HAP-1 (cell line): Measurements from ENCODE around the gene RAB9B.

Experiments
- DNase-seq, 2 experiments: peaks; one replicate each; pipeline ENCODE4 v3.0.0-alpha.2; 2016 to 2020; ENCODE audit warnings: low spot score in 2 of 2
- H3K27me3 ChIP-seq: fragments of 250-450 bp; sonication (Bioruptor Pico); 2 replicates; pipeline ENCODE4 v1.5.1; 2020; ENCODE audit warnings: low read depth, mild to moderate bottlenecking, moderate library complexity
- H3K36me3 ChIP-seq: fragments of 250-450 bp; sonication (Bioruptor Pico); replicated peaks from 2 replicates; pipeline ENCODE4 v1.5.1; 2020; ENCODE audit warnings: mild to moderate bottlenecking
- H3K4me1 ChIP-seq: fragments of 250-450 bp; sonication (Bioruptor Pico); 2 replicates; pipeline ENCODE4 v1.5.1; 2020; ENCODE audit warnings: mild to moderate bottlenecking
- H3K4me3 ChIP-seq: fragments of 250-450 bp; sonication (Bioruptor Pico); 2 replicates; pipeline ENCODE4 v1.5.1; 2020; ENCODE audit warnings: mild to moderate bottlenecking, moderate library complexity
- H3K9me3 ChIP-seq: fragments of 250-450 bp; sonication (Bioruptor Pico); 2 replicates; pipeline ENCODE4 v1.5.1; 2020; ENCODE audit warnings: mild to moderate bottlenecking, moderate library complexity
- in situ Hi-C: fragments of 300-500 bp; cut with MboI; formaldehyde crosslinking; loops from 3 replicates; pipeline ENCODE4 v1.14.3; 2020; ENCODE audit warnings: low sequenced_read_pairs, inconsistent platforms, mixed read lengths

The RAB9B gene, protein sequence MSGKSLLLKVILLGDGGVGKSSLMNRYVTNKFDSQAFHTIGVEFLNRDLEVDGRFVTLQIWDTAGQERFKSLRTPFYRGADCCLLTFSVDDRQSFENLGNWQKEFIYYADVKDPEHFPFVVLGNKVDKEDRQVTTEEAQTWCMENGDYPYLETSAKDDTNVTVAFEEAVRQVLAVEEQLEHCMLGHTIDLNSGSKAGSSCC

GRCh38 chrX:103831803-103832544 lies at the start of gene RAB9B:
Gene RAB9B (minus strand): TSS chrX:103832257. CDS start chrX:103825784, 6,473 bp downstream.
- peak; percentile 43 to 82 for DNase-seq
- Histone ChIP-seq H3K27me3 (peaks cover 12% of the 10 kb centered on the region), H3K9me3 (no peaks in the 10 kb centered on the region), H3K4me1 (no peaks in the 10 kb centered on the region; the same call in 1 of the 2 replicates), H3K4me3 (peak within 1 kb of the TSS; percentile 38), H3K36me3 (no peaks in the 10 kb centered on the region)
- in situ Hi-C loops: loop anchor here (25.0 kb wide), 1 partner anchor 105 kb away; no protein-coding TSS in a partner anchor

DNA sequence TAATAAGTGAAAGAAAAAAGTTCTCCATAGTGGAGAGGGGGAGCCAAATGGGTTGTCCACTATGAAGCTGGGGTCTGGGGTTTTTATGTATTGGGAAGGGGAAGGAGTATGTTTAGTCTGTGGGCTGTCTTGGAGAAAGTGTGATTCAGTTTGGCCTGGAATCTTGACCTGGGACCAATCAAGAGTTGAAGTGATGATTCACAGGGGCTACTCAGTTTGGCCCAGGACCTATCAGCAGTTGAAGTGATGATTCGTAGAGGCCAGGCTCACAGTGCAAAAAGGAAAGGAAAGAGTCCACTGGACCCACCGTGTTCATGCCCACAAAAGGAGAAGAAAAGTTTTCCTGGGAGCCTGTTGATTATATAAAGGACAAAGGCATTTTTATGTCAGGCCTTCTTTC lies 47.3 kb upstream of the RAB9B start:
- DNase-seq: no peak
- in situ Hi-C loops: no loop called here

GRCh38 chrX:103878466-103879122 lies 46.5 kb upstream of the RAB9B start:
- Histone ChIP-seq H3K36me3 (no peaks in the 10 kb centered on the region), H3K27me3 (no peaks in the 10 kb centered on the region), H3K4me3 (no peak overlapping the region), H3K9me3 (no peaks in the 10 kb centered on the region), H3K4me1 (no peaks in the 10 kb centered on the region)
- DNase-seq: peak in 1 of 2 experiments; percentile 8
- in situ Hi-C loops: no loop called here

More for the DNA sequence above, 47.3 kb upstream of the RAB9B start:
- Histone ChIP-seq H3K4me1 (no peaks in the 10 kb centered on the region), H3K9me3 (no peaks in the 10 kb centered on the region), H3K36me3 (no peaks in the 10 kb centered on the region), H3K27me3 (no peaks in the 10 kb centered on the region), H3K4me3 (no peak overlapping the region)

GRCh38 chrX:103877571-103877970 lies 45.5 kb upstream of the RAB9B start:
- no peaks in the 10 kb centered on the region for H3K9me3 ChIP-seq
- in situ Hi-C loops: no loop called here
- no peaks in the 10 kb centered on the region for H3K4me1 ChIP-seq
- DNase-seq: no peak
- no peak overlapping the region for H3K4me3 ChIP-seq
- H3K27me3 ChIP-seq: no peaks in the 10 kb centered on the region
- no peaks in the 10 kb centered on the region for H3K36me3 ChIP-seq

DNA sequence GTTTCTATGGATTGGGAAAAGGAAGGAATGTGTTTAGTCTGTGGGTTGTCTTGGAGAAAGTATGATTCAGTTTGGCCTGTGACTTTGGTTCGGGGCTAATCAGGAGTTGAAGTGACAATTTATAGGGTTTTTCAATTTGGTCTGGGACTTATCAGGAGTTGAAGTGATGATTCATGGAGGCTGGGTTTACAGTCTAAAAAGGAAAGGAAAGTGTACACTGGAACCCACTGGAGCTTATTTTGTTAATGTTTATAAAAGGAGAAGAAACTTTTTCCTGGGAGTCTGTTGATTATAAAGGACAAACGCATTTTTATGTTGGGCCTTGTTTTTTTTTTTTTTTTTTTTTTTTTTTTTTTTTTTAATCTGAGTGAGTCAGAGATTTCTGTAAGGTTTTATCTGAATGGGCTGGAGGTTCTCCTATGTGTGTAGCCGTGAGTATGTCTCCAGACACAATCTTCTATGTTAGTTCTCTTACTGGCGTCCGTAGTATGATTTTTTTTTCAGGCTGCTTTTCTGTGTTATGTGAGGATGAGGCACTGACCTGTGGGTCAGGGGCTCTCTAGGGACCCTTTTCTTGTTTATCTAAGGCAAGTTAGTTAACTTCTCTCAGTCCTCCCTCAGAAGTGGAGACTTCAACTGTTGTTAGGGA lies 33.0 kb upstream of the RAB9B start:
- H3K4me3 ChIP-seq: no peak overlapping the region
- H3K4me1 ChIP-seq: no peaks in the 10 kb centered on the region
- H3K9me3 ChIP-seq: no peaks in the 10 kb centered on the region
- no peaks in the 10 kb centered on the region for H3K27me3 ChIP-seq
- in situ Hi-C loops: no loop called here
- no peak for DNase-seq
- H3K36me3 ChIP-seq: no peaks in the 10 kb centered on the region

DNA sequence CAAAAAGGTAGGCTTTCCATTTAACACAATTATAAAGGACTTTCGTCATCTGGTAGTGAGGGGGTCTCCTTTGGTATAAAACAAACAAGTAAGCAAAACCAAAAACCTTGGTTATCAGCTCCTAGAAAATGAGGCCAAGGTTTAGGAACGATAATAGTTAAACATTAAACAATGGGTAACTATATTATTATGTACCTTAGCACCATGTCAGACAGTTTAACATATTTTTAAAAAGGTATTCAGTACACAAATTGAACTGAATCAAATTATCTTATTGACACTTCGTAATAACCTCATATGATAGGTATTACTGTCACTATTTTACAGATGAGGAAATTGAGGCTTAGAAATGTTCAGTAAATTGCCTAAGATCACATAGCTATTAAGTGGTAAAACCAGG lies 32.1 kb upstream of the RAB9B start:
- in situ Hi-C loops: no loop called here

GRCh38 chrX:103861200-103861599 lies 29.1 kb upstream of the RAB9B start:
- no peaks in the 10 kb centered on the region for H3K9me3 ChIP-seq
- no peaks in the 10 kb centered on the region for H3K4me1 ChIP-seq
- in situ Hi-C loops: no loop called here
- H3K4me3 ChIP-seq: no peak overlapping the region
- H3K27me3 ChIP-seq: peaks cover under 1% of the 10 kb centered on the region; the same call in 1 of the 2 replicates
- DNase-seq: no peak
- H3K36me3 ChIP-seq: no peaks in the 10 kb centered on the region

More for the DNA sequence above, 32.1 kb upstream of the RAB9B start:
- no peak overlapping the region for H3K4me3 ChIP-seq
- no peaks in the 10 kb centered on the region for H3K36me3 ChIP-seq
- no peaks in the 10 kb centered on the region for H3K9me3 ChIP-seq
- H3K4me1 ChIP-seq: no peaks in the 10 kb centered on the region
- DNase-seq: no peak
- H3K27me3 ChIP-seq: no peaks in the 10 kb centered on the region

DNA sequence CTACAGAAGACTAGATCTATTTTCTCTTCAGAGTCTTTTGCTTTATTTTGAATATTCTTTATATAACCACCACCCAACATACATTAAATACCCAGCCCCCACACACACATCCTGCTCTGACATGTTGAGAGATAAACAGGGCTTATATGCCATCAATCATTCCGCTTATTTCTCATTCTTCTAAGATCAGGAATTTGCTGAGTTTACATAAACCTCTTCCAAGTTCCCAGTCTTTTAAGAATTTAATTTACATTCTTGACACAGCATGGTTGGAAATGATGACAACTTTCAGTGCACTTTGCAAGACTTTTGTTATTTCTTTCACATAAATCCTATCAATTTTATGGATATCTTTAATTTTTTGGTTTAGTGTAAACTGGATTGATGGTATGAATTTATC lies 17.5 kb upstream of the RAB9B start:
- H3K4me3 ChIP-seq: no peak overlapping the region
- no peaks in the 10 kb centered on the region for H3K4me1 ChIP-seq
- H3K9me3 ChIP-seq: no peaks in the 10 kb centered on the region
- no peaks in the 10 kb centered on the region for H3K36me3 ChIP-seq
- in situ Hi-C loops: loop anchor here (10.0 to 25.0 kb wide), 2 partner anchors 88 to 285 kb away; no protein-coding TSS in a partner anchor
- no peak for DNase-seq
- H3K27me3 ChIP-seq: peaks cover 5% of the 10 kb centered on the region

DNA sequence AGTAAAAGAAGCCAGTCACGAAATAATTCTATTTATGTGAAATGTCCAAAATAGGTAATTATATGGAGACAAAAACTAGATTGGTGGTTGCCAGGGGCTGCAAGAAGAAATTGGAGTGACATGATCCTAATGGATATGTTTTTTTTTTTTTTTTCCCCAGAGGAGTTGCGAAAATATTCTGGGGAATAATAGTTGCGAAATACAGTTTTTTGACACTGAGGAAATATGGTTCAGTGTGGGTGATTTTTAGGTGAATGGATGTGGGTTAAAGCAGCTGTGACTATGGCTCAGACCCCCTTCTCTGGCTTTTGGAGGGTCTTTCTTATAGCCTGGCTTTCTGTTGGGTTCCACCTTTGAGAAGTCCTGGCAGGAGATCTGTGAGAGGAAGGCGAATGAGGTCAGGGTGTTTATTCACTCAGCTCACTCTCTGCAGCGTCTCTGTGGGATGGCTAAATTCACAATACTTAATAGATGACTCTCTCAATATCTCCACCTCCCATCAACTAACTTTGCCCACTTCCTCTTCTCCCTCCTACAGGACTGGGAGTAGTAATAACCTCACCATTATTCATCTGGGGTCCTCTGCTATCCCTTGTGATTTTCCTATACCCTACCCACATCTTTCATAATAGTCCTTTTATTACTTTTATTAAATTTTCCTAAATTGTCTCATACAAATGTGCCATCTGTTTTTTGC lies 15.3 kb upstream of the RAB9B start:
- Histone ChIP-seq H3K9me3 (no peaks in the 10 kb centered on the region), H3K27me3 (peaks cover 5% of the 10 kb centered on the region), H3K4me3 (no peak overlapping the region), H3K4me1 (no peaks in the 10 kb centered on the region), H3K36me3 (no peaks in the 10 kb centered on the region)
- DNase-seq: no peak
- in situ Hi-C loops: loop anchor here (10.0 to 25.0 kb wide), 2 partner anchors 90 to 287 kb away; no protein-coding TSS in a partner anchor

- Histone ChIP-seq H3K27me3 (peaks cover 5% of the 10 kb centered on the region), H3K36me3 (no peaks in the 10 kb centered on the region), H3K4me3 (no peak overlapping the region), H3K4me1 (no peaks in the 10 kb centered on the region), H3K9me3 (no peaks in the 10 kb centered on the region)
- in situ Hi-C loops: loop anchor here (10.0 to 25.0 kb wide), 2 partner anchors 91 to 288 kb away; no protein-coding TSS in a partner anchor
- DNase-seq: no peak
These were observed 14.3 kb upstream of the RAB9B start for GRCh38 chrX:103846386-103846785.

- DNase-seq: peak; percentile 61 to 78
- Histone ChIP-seq H3K4me3 (no peak overlapping the region), H3K9me3 (no peaks in the 10 kb centered on the region), H3K4me1 (no peaks in the 10 kb centered on the region), H3K36me3 (no peaks in the 10 kb centered on the region), H3K27me3 (peaks cover 5% of the 10 kb centered on the region)
- in situ Hi-C loops: loop anchor here (10.0 to 25.0 kb wide), 2 partner anchors 92 to 290 kb away; no protein-coding TSS in a partner anchor
These were observed 13.2 kb upstream of the RAB9B start for GRCh38 chrX:103845165-103845653.

DNA sequence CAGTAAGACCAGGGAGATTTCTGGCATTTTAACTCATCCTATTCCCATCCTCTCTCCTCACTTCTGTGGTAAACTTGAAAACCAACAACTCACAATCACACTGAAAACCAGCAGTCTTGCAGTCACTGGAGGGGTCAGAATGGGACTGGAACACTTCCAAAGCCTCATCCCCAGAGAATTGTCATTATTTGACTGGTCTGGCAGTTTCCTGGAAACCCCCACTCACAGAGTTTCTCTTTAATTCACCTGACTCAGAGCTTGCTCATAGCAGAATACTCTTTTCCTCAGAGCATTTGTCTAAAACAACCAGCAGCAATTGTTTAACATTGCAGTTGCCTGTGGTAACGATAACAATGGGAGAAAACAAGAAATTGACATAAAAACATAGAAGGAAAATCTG lies 7.3 kb upstream of the RAB9B start:
- peaks cover 12% of the 10 kb centered on the region for H3K27me3 ChIP-seq
- H3K4me1 ChIP-seq: no peaks in the 10 kb centered on the region
- no peaks in the 10 kb centered on the region for H3K9me3 ChIP-seq
- in situ Hi-C loops: loop anchor here (25.0 kb wide), 1 partner anchor 98 kb away; no protein-coding TSS in a partner anchor
- H3K4me3 ChIP-seq: no peak overlapping the region
- H3K36me3 ChIP-seq: no peaks in the 10 kb centered on the region
- DNase-seq: no peak
